GM19043 (cell line): ENCODE results near the gene PDCD2L.
"Not testable (repeated sequence)": the region's sequence is repeated elsewhere in the genome, so short reads cannot be mapped to it uniquely, and the experiment has no call there.

ENCODE experiments used
- ATAC-seq: cut with Tn5 transposase; IDR thresholded peaks from one replicate; pipeline ENCODE4 v1.9.1; 2021; ENCODE audit warnings: low read depth; ENCODE audit not compliant: unreplicated experiment

Gene PDCD2L

DNA sequence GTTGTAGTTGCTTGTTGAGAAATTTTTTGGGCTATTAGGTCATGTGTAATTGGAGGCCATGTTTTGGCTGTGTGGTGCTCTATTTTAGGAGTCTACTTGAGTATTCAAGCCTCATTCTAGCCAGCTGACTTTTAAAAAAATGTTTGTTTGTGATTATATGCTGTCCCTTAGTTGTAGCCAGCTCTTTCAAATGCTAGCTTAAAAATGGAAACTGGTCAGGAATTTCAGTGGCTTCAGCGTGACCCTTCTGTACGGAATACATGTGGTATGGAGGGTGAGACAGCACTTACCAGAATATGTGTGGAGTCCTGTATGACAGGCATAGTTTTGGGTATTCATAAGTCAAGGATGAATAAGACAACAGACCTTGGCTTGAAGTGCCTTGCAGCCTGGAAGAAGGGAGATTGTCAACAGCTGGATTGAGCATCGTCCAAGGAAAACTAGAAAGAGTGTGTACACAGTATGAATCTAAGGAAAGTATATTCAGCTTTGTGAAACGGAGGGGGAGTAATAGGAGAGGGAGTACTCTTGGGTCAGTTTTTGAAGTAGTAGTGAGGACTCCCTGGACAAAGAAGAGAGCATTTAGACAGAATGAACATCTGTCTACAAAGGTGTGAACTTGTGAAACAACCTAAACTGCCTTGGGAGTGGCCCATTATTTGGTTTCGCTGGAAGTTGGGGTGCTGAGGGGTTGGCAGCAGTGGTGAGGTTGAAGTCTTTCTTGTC is 57.3 kb downstream of the PDCD2L start:
- ATAC-seq, result no peak

- ATAC-seq, result not testable (repeated sequence)
Measured at GRCh38 chr19:34464785-34465184, 60.6 kb downstream of the PDCD2L start.

GRCh38 chr19:34468409-34468808 is 64.2 kb downstream of the PDCD2L start:
- no peak for ATAC-seq

- not testable (repeated sequence) for ATAC-seq
Measured at GRCh38 chr19:34469026-34469425, 64.8 kb downstream of the PDCD2L start.

DNA sequence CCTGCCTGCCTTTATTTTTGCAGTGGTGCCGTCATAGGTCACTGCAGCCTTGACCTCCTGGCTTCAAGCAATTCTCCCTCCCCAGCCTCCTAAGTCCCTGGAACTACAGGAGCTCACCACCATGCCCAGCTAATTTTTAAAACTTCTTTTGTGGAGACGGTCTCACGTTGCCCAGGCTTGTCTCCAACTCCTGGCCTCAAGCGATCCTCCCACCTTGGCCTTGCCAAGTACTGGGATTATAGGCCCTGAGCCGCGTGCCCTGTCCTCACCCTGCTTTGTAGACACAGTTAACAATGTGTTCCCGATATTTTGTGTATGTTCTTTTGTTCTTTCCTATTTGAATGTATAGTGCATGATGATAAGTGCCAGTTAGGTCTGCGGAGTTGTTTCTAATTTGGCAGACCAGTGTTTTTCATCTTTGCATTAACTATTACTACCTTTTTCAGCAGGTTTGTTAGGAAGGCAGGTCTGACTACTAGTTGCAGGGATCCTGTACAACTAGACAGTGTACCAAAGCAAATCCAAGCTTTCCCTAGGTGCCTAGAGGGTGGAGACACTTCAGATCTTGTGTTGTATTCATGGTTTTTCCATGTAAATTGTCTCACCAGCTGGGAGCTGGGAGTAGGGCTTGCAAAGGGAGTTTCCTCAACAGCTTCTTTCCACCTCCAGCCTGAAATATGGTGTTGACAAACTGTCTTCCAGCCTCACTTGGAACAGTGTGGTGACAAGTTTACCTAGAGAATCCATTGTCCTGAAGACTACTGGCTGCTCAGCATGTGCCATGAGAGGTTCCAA is 67.9 kb downstream of the PDCD2L start:
- ATAC-seq, result no peak

DNA sequence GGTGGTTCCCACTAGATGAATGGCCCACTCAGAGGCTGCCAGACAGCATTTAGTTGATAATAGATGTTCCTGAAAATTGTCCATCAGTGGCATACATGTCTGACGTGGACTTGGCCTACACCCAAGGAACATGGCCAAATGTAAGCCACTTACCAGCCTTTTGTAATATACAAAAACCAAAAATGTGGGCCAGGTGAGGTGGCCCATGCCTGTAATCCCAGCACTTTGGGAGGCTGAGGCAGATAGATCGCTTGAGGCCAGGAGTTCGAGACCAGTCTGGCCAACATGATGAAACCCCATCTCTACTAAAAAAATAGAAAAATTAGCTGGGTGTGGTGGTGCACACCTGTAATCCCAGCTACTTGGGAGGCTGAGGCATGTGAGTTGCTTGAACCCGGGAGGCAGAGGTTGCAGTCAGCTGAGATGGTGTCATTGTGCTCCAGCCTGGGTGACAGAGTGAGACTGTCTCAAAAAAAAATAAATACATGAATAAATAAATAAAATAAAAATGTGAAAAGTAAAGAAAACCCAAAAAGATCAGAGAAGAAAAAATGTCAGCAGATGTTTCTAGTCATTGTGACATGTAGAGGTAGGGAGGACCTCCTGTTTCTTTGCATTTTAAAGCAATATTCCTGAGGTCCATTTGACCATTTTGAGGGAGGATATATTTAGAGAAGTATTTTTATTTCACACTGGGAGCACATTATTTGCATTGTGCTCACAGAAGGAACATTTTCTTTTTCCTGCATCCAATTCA is 70.2 kb downstream of the PDCD2L start:
- ATAC-seq, result no peak

DNA sequence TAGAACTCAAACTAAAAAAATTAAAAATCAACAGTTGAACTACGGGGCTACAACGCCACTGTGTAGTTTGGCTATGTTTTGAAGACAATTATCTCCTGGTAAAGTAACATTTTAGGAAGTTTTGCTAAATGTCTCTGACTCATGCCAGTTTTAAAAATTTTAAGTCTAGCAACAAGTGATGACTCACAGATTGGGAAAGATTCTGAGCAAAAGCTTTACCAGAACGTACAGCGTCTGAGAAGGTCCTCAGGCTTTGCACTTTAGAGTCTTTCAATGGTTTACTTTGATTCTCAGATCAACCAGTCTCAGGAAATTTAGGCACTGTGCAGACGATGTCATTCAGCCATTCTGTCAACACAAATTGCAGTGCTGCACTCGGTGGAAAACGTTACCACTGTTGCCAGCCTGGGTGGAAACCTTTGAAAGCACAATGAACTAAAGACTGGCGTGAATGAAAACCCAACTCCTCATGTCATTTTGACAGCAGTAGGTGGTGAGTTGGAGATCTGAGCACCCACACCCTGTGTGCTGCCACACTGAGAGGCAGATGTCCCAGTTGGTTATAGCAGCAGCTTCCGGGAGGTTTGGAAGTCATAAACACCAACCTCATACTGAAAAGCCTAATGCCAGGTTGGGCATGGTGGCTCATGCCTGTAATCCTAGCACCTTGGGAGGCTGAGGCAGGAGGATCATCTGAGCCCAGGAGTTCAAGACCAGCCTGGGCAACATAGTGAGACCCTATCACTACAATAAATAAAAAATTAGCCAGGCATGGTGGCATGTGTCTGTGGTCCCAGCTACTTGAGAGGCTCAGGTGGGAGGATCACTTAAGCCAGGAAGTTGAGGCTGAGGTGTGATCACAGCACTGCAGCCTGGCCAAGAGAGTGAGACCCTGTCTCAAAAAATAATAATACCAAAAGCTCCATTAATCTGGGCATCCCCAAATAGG is 71.1 kb downstream of the PDCD2L start:
- ATAC-seq, result no peak
